RPMI8226 (cell line): Measurements from ENCODE around the gene TTC38.
A peak's percentile ranks its signal among the peaks of the same experiment; 100 is the strongest.

ENCODE experiments used
- DNase-seq: peaks from one replicate; pipeline ENCODE4 v3.0.0-alpha.2; 2015

The TTC38 gene

GRCh38 chr22:46280063-46280817 is 12.4 kb downstream of the TTC38 start:
- no peak for DNase-seq

GRCh38 chr22:46280999-46281623 is 13.3 kb downstream of the TTC38 start:
- no peak for DNase-seq

- DNase-seq: no peak
These were observed 14.3 kb downstream of the TTC38 start for GRCh38 chr22:46281866-46282678.

GRCh38 chr22:46286006-46286405 is 18.2 kb downstream of the TTC38 start:
- DNase-seq: no peak

- no peak for DNase-seq
These were observed 19.4 kb downstream of the TTC38 start for GRCh38 chr22:46286941-46287872.

- DNase-seq: no peak
These were observed 20.3 kb downstream of the TTC38 start for GRCh38 chr22:46287873-46288751.

GRCh38 chr22:46288846-46289243 is 21.0 kb downstream of the TTC38 start:
- DNase-seq: no peak

- no peak for DNase-seq
These were observed 21.6 kb downstream of the TTC38 start for GRCh38 chr22:46289244-46289891.

- no peak for DNase-seq
These were observed 22.5 kb downstream of the TTC38 start for GRCh38 chr22:46290121-46290842.

GRCh38 chr22:46290843-46291785 is 23.3 kb downstream of the TTC38 start:
- DNase-seq: no peak

- no peak for DNase-seq
These were observed 24.4 kb downstream of the TTC38 start for GRCh38 chr22:46292173-46292572.

- no peak for DNase-seq
These were observed 24.9 kb downstream of the TTC38 start for GRCh38 chr22:46292732-46293131.

- DNase-seq: peak; percentile 82
These were observed 25.9 kb downstream of the TTC38 start for GRCh38 chr22:46293577-46294260.

- no peak for DNase-seq
These were observed 27.0 kb downstream of the TTC38 start for GRCh38 chr22:46294784-46295183.

GRCh38 chr22:46295277-46295971 is 27.6 kb downstream of the TTC38 start:
- no peak for DNase-seq

- peak; percentile 99 for DNase-seq
These were observed 28.7 kb downstream of the TTC38 start, which contains the start of gene GTSE1 for GRCh38 chr22:46296257-46297150. GTSE1 (plus strand) TSS chr22:46296870; CDS start chr22:46297401, 531 bp downstream.
